H1 (cell line): Measurements from ENCODE around the gene STX17. TPM values are rescaled to one million over a fixed set of nuclear protein-coding genes. Genes with fewer than 3 reads are reported as not detected.

Experiments
- NANOG ChIP-seq: IDR thresholded peaks from 2 replicates; pipeline ENCODE4 v1.6.1; 2011; ENCODE audit warnings: low read length, low read depth, mild to moderate bottlenecking, inconsistent platforms; ENCODE audit not compliant: insufficient read depth, poor library complexity, severe bottlenecking
- PHF8 ChIP-seq: fragments of 200-600 bp; sonication (generic); conservative IDR thresholded peaks from 2 replicates; pipeline ENCODE4 v1.7.1; 2012; ENCODE audit warnings: low read depth, mild to moderate bottlenecking, inconsistent platforms, low read length, moderate library complexity
- SP1 ChIP-seq: IDR thresholded peaks from 2 replicates; pipeline ENCODE4 v1.6.1; 2011; ENCODE audit warnings: low read depth, low read length
- polyA plus RNA-seq, 7 experiments: library from polyadenylated mRNA; depleted of rRNA in 3 of 7; stranded (reverse) in 5 of 7; unstranded in 2 of 7; fragments of >200 nt in 5 of 7; fragments of 200-250 nt in 2 of 7; gene quantifications; 1 replicate in 5 of 7; 2 replicates in 1 of 7; 4 replicates in 1 of 7; pipeline versions ENCODE4 v1.2.1 to v1.2.3, GENCODE V29; 2011 to 2013; ENCODE audit warnings: missing spikeins in 2 of 7, mixed read lengths in 2 of 7
- total RNA-seq: library from RNA; stranded (reverse); fragmentation: NEBNext Ultra II Directional; extraction: Animal tissue kit (Norgen Biotek cat#: 25700); gene quantifications from 2 replicates; pipeline ENCODE4 v1.2.1, GENCODE V29; 2021
- TF ChIP-seq, protein P1 (sequence below): fragments of 300-600 bp; sonication (generic); IDR thresholded peaks from 2 replicates; pipeline ENCODE4 v1.7.1; 2012; ENCODE audit warnings: low read length, moderate library complexity, mild to moderate bottlenecking, inconsistent platforms; ENCODE audit not compliant: insufficient replicate concordance

Gene STX17
- total and polyA plus RNA-seq, 2 of the 8 experiments (the other 6 are each of a cell fraction or from before 2014, with no cell fraction given) = 4.5 to 16.3 TPM

DNA sequence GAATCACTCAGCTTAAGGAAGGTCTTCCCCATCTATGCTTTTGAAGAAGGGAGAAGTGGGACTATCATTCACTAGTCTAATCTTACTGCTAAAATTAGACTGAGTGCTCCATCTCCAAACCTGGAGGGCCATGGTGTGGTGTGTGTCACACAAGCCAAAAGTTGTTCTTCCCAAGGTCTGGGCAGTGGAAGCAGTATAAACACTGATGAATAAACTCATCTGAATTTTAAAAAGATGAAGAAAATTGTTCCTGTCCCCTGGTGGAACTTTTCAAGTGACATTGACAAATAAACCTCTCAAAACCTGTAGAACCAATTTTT is 16.2 kb downstream of the STX17 start (continued):
- TF ChIP-seq, protein P1, sequence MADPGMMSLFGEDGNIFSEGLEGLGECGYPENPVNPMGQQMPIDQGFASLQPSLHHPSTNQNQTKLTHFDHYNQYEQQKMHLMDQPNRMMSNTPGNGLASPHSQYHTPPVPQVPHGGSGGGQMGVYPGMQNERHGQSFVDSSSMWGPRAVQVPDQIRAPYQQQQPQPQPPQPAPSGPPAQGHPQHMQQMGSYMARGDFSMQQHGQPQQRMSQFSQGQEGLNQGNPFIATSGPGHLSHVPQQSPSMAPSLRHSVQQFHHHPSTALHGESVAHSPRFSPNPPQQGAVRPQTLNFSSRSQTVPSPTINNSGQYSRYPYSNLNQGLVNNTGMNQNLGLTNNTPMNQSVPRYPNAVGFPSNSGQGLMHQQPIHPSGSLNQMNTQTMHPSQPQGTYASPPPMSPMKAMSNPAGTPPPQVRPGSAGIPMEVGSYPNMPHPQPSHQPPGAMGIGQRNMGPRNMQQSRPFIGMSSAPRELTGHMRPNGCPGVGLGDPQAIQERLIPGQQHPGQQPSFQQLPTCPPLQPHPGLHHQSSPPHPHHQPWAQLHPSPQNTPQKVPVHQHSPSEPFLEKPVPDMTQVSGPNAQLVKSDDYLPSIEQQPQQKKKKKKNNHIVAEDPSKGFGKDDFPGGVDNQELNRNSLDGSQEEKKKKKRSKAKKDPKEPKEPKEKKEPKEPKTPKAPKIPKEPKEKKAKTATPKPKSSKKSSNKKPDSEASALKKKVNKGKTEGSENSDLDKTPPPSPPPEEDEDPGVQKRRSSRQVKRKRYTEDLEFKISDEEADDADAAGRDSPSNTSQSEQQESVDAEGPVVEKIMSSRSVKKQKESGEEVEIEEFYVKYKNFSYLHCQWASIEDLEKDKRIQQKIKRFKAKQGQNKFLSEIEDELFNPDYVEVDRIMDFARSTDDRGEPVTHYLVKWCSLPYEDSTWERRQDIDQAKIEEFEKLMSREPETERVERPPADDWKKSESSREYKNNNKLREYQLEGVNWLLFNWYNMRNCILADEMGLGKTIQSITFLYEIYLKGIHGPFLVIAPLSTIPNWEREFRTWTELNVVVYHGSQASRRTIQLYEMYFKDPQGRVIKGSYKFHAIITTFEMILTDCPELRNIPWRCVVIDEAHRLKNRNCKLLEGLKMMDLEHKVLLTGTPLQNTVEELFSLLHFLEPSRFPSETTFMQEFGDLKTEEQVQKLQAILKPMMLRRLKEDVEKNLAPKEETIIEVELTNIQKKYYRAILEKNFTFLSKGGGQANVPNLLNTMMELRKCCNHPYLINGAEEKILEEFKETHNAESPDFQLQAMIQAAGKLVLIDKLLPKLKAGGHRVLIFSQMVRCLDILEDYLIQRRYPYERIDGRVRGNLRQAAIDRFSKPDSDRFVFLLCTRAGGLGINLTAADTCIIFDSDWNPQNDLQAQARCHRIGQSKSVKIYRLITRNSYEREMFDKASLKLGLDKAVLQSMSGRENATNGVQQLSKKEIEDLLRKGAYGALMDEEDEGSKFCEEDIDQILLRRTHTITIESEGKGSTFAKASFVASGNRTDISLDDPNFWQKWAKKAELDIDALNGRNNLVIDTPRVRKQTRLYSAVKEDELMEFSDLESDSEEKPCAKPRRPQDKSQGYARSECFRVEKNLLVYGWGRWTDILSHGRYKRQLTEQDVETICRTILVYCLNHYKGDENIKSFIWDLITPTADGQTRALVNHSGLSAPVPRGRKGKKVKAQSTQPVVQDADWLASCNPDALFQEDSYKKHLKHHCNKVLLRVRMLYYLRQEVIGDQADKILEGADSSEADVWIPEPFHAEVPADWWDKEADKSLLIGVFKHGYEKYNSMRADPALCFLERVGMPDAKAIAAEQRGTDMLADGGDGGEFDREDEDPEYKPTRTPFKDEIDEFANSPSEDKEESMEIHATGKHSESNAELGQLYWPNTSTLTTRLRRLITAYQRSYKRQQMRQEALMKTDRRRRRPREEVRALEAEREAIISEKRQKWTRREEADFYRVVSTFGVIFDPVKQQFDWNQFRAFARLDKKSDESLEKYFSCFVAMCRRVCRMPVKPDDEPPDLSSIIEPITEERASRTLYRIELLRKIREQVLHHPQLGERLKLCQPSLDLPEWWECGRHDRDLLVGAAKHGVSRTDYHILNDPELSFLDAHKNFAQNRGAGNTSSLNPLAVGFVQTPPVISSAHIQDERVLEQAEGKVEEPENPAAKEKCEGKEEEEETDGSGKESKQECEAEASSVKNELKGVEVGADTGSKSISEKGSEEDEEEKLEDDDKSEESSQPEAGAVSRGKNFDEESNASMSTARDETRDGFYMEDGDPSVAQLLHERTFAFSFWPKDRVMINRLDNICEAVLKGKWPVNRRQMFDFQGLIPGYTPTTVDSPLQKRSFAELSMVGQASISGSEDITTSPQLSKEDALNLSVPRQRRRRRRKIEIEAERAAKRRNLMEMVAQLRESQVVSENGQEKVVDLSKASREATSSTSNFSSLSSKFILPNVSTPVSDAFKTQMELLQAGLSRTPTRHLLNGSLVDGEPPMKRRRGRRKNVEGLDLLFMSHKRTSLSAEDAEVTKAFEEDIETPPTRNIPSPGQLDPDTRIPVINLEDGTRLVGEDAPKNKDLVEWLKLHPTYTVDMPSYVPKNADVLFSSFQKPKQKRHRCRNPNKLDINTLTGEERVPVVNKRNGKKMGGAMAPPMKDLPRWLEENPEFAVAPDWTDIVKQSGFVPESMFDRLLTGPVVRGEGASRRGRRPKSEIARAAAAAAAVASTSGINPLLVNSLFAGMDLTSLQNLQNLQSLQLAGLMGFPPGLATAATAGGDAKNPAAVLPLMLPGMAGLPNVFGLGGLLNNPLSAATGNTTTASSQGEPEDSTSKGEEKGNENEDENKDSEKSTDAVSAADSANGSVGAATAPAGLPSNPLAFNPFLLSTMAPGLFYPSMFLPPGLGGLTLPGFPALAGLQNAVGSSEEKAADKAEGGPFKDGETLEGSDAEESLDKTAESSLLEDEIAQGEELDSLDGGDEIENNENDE = no peak
- no peak for TF ChIP-seq NANOG
- no peak for TF ChIP-seq PHF8
- TF ChIP-seq SP1 = no peak
- TF ChIP-seq, all 59 proteins: peak for 0
